HepG2 (cell line): ENCODE data around the gene KTI12. TPM values are rescaled to one million over a fixed set of nuclear protein-coding genes. Genes with fewer than 3 reads are reported as not detected.

Experiments used
- ATAD3A ChIP-seq: sonication (generic); formaldehyde crosslinking; IDR thresholded peaks from 2 replicates; pipeline ENCODE4 v1.4.0; 2020; ENCODE audit warnings: missing genetic modification reagents
- BCL6 ChIP-seq: IDR thresholded peaks from 2 replicates; pipeline ENCODE4 v1.6.1; 2016; ENCODE audit warnings: missing genetic modification reagents, missing compliant biosample characterization
- BRCA1 ChIP-seq: sonication (generic); formaldehyde crosslinking; IDR thresholded peaks from 2 replicates; pipeline ENCODE4 v1.4.0; 2020; ENCODE audit warnings: missing genetic modification reagents
- CBFB ChIP-seq: sonication (generic); formaldehyde crosslinking; IDR thresholded peaks from 2 replicates; pipeline ENCODE4 v1.4.0; 2020; ENCODE audit warnings: missing genetic modification reagents
- KDM1A ChIP-seq: IDR thresholded peaks from 2 replicates; pipeline ENCODE4 v1.6.1; 2016; ENCODE audit warnings: missing compliant biosample characterization
- SMC3 ChIP-seq: IDR thresholded peaks from 2 replicates; pipeline ENCODE4 v1.6.1; 2011; ENCODE audit warnings: low read length, improper control_type of control experiment
- ZBTB20 ChIP-seq: sonication (generic); formaldehyde crosslinking; IDR thresholded peaks from 2 replicates; pipeline ENCODE4 v1.8.1; 2023; ENCODE audit warnings: missing genetic modification reagents, low read depth, mild to moderate bottlenecking, borderline replicate concordance
- ZNF207 ChIP-seq: fragments of 450-650 bp; IDR thresholded peaks from 2 replicates; pipeline ENCODE4 v1.6.1; 2016; ENCODE audit warnings: antibody characterized with exemption, borderline replicate concordance
- ZNF274 ChIP-seq: sonication (generic); formaldehyde crosslinking; IDR thresholded peaks from 2 replicates; pipeline ENCODE4 v1.5.1; 2020; ENCODE audit warnings: mild to moderate bottlenecking, missing genetic modification reagents
- ZNF569 ChIP-seq: sonication (generic); formaldehyde crosslinking; IDR thresholded peaks from 2 replicates; pipeline ENCODE4 v1.5.0; 2020; ENCODE audit warnings: mild to moderate bottlenecking, missing genetic modification reagents, moderate library complexity, borderline replicate concordance
- ZNF83 ChIP-seq: sonication (generic); formaldehyde crosslinking; IDR thresholded peaks from 2 replicates; pipeline ENCODE4 v1.4.0; 2020; ENCODE audit warnings: missing genetic modification reagents, mild to moderate bottlenecking, borderline replicate concordance
- polyA plus RNA-seq, 8 experiments: library from polyadenylated mRNA; depleted of rRNA in 3 of 8; stranded (reverse) in 7 of 8; unstranded in 1 of 8; fragments of >200 nt; fragmentation: Illumina TruSeq in 4 of 8; extraction: Trizol in 4 of 8; gene quantifications; 2 replicates each; pipeline versions ENCODE4 v1.2.1 to v1.2.3, GENCODE V29; 2011 to 2016; ENCODE audit warnings: low read depth in 4 of 8, missing spikeins in 1 of 8, mixed read lengths in 1 of 8; ENCODE audit not compliant: insufficient read depth in 1 of 8
- total RNA-seq, 5 experiments: library from RNA; depleted of rRNA; stranded (reverse); fragments of >200 nt; fragmentation: Illumina TruSeq; extraction: Trizol; gene quantifications; 2 replicates each; pipeline ENCODE4 v1.2.3, GENCODE V29; 2016; ENCODE audit warnings: low read depth in 1 of 5
- TF ChIP-seq, protein P1 (sequence below): sonication (generic); formaldehyde crosslinking; IDR thresholded peaks from 2 replicates; pipeline ENCODE4 v1.4.0; 2020; ENCODE audit warnings: missing genetic modification reagents
- TF ChIP-seq, protein P2 (sequence below): fragments of 450-650 bp; IDR thresholded peaks from 2 replicates; pipeline ENCODE4 v1.6.1; 2016
- TF ChIP-seq, protein P3 (sequence below), 2 experiments: fragments of 450-650 bp in 1 of 2; sonication (generic) in 1 of 2; formaldehyde crosslinking in 1 of 2; IDR thresholded peaks; 2 replicates each; pipeline versions ENCODE4 v1.6.1 to v1.8.0; 2016 to 2022; ENCODE audit warnings: antibody characterized with exemption in 1 of 2, mild to moderate bottlenecking in 1 of 2, missing genetic modification reagents in 1 of 2
- TF ChIP-seq, protein P4 (sequence below): sonication (generic); formaldehyde crosslinking; IDR thresholded peaks from 2 replicates; pipeline ENCODE4 v1.5.0; 2020; ENCODE audit warnings: mild to moderate bottlenecking, missing genetic modification reagents, moderate library complexity

The KTI12 gene
- total and polyA plus RNA-seq, 2 of the 13 experiments (the other 11 are each of a cell fraction or from before 2014, with no cell fraction given): 7.4 to 10.2 TPM

DNA sequence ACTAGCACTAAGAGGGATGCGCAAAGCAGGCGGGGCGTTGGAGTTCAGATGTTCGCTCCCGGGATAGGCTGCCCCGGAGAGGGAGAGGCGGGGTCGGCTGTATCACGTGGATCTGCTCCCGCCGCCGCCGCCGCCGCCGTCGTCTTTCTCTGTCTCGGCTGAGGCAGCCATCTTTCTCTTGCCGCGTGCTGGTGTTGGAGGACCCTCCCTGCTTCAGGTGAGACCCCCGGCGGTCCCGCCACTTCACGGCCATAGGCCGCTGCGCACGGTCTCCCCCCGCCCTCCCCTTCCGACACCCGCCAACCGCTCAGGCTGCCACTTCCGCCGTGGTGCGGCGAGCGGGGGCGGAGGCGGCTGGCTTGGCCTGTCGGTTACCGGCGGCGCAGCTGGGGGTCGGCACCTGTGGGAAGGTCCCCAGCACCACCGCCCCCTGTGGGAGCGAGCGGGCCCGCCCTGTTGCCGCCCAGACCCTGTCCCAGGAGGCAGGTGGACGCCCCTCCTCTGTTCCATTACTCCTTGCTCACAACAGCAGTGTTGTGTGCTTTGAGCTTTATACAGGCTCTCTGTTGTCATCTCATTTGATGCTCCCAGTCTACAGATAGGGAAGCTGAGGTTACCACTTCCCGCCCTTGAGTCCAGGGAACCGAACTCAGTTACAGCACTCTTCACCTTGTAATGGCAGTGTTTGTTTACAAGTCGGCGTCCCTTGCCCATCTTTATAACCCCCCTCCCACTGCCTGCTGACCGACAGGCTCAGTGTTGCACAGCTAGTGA is 22.7 kb upstream of the KTI12 start, which contains the start of gene BTF3L4 (continued):
- TF ChIP-seq ZNF83 (CRISPR knock-in tag) (no peak), KDM1A (CRISPR knock-in tag) (no peak), ATAD3A (CRISPR knock-in tag) (no peak), BRCA1 (CRISPR knock-in tag) (no peak), BCL6 (CRISPR knock-in tag) (no peak), SMC3 (no peak), ZNF274 (CRISPR knock-in tag) (peak; percentile 82), ZNF207 (no peak), ZNF569 (no peak), CBFB (CRISPR knock-in tag) (0 out of 2 replicates have a peak, but pooled peaks have one; percentile 29), ZBTB20 (CRISPR knock-in tag) (no peak; the same call in 1 of the 2 replicates)
- TF ChIP-seq, protein P1, sequence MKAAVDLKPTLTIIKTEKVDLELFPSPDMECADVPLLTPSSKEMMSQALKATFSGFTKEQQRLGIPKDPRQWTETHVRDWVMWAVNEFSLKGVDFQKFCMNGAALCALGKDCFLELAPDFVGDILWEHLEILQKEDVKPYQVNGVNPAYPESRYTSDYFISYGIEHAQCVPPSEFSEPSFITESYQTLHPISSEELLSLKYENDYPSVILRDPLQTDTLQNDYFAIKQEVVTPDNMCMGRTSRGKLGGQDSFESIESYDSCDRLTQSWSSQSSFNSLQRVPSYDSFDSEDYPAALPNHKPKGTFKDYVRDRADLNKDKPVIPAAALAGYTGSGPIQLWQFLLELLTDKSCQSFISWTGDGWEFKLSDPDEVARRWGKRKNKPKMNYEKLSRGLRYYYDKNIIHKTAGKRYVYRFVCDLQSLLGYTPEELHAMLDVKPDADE (CRISPR knock-in tag): no peak; the same call in 1 of the 2 replicates
- TF ChIP-seq, protein P2, sequence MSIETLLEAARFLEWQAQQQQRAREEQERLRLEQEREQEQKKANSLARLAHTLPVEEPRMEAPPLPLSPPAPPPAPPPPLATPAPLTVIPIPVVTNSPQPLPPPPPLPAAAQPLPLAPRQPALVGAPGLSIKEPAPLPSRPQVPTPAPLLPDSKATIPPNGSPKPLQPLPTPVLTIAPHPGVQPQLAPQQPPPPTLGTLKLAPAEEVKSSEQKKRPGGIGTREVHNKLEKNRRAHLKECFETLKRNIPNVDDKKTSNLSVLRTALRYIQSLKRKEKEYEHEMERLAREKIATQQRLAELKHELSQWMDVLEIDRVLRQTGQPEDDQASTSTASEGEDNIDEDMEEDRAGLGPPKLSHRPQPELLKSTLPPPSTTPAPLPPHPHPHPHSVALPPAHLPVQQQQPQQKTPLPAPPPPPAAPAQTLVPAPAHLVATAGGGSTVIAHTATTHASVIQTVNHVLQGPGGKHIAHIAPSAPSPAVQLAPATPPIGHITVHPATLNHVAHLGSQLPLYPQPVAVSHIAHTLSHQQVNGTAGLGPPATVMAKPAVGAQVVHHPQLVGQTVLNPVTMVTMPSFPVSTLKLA: 0 out of 2 replicates have a peak, but pooled peaks have one; percentile 21
- TF ChIP-seq, protein P3, sequence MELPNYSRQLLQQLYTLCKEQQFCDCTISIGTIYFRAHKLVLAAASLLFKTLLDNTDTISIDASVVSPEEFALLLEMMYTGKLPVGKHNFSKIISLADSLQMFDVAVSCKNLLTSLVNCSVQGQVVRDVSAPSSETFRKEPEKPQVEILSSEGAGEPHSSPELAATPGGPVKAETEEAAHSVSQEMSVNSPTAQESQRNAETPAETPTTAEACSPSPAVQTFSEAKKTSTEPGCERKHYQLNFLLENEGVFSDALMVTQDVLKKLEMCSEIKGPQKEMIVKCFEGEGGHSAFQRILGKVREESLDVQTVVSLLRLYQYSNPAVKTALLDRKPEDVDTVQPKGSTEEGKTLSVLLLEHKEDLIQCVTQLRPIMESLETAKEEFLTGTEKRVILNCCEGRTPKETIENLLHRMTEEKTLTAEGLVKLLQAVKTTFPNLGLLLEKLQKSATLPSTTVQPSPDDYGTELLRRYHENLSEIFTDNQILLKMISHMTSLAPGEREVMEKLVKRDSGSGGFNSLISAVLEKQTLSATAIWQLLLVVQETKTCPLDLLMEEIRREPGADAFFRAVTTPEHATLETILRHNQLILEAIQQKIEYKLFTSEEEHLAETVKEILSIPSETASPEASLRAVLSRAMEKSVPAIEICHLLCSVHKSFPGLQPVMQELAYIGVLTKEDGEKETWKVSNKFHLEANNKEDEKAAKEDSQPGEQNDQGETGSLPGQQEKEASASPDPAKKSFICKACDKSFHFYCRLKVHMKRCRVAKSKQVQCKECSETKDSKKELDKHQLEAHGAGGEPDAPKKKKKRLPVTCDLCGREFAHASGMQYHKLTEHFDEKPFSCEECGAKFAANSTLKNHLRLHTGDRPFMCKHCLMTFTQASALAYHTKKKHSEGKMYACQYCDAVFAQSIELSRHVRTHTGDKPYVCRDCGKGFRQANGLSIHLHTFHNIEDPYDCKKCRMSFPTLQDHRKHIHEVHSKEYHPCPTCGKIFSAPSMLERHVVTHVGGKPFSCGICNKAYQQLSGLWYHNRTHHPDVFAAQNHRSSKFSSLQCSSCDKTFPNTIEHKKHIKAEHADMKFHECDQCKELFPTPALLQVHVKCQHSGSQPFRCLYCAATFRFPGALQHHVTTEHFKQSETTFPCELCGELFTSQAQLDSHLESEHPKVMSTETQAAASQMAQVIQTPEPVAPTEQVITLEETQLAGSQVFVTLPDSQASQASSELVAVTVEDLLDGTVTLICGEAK (IDR thresholded peaks at IDR 0.05): no peak
- TF ChIP-seq, protein P3 (CRISPR knock-in tag; IDR thresholded peaks at IDR 0.05): peak; percentile 76
- TF ChIP-seq, protein P4, sequence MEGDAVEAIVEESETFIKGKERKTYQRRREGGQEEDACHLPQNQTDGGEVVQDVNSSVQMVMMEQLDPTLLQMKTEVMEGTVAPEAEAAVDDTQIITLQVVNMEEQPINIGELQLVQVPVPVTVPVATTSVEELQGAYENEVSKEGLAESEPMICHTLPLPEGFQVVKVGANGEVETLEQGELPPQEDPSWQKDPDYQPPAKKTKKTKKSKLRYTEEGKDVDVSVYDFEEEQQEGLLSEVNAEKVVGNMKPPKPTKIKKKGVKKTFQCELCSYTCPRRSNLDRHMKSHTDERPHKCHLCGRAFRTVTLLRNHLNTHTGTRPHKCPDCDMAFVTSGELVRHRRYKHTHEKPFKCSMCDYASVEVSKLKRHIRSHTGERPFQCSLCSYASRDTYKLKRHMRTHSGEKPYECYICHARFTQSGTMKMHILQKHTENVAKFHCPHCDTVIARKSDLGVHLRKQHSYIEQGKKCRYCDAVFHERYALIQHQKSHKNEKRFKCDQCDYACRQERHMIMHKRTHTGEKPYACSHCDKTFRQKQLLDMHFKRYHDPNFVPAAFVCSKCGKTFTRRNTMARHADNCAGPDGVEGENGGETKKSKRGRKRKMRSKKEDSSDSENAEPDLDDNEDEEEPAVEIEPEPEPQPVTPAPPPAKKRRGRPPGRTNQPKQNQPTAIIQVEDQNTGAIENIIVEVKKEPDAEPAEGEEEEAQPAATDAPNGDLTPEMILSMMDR: no peak
